GM21576 (cell line): ENCODE measurements around the gene SPOCK3.

Experiments used
- ATAC-seq: cut with Tn5 transposase; IDR thresholded peaks from one replicate; pipeline ENCODE4 v1.9.1; 2021; ENCODE audit warnings: mild to moderate bottlenecking, moderate library complexity; ENCODE audit not compliant: unreplicated experiment

SPOCK3 gene

DNA sequence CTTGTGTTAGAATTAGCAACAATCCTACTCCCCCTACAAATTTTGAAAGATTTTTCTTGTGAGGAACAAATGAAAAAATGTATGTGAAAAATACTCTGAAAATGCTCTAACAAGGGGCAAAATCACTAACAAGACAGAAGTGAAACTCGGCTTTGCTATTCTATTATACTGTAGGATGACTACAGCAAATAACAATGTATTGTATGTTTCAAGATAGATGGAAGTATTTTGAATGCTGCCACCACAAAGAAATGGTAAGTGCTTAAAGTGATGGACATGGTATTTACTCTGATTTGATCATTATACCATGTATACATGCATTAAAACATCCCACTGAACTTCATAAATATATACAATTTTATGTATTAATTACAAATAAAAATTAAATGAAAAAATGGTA is 192.8 kb downstream of the SPOCK3 start:
- no peak for ATAC-seq

DNA sequence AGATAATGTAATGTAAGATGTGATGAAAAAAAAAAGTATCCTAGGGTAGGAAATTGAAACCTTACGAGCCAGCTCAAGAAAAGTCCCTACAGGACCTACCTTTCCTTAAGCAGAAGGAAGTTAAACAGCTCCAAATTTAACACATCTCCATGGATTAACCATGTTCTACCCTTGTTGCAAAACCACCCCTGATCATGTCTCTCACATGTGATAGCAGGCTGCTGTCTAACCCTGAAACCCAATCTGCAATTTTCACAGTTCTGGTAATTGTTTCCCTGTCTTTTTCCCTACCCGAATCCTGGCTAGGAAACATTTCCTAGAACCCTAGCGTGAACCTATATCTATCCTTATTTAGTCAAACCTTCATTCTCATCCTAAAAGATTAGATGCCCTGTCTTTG is 198.9 kb downstream of the SPOCK3 start:
- ATAC-seq, result no peak

DNA sequence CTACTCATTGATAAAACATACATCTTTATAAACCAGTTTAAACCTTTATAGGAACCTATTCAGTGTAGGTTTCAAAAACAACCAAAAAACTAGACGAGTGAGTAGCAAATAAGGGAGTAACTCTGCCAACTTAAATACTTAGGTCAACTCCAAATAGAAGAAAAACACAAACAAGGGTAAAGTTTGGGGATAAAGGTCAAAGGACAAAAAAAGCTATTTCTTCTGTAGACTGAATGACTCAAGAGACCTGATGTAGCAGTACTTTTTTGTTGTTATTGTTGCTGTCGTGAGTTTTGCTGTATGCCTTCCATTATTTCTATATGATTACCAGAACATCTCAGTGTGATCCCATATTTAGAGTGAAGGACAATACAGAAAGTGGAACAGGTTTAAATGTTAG is 199.3 kb downstream of the SPOCK3 start:
- no peak for ATAC-seq

DNA sequence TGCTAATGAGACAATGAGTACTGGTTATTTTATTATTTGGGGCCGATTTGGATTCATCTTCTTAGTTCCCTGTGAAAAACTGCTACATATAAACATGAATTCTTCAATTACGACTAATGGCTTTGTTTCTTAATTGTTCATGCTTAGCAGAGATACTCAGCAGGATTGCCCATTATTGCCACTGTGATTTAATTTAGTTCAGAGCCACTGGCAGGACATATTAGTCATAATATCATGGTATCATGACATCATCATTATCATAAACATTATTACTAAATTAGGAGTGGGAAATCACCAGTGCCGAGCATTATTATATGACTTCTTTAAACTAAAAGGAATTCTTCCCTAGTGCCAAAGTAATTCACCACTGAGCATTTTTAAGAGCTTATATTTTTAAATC is 201.4 kb downstream of the SPOCK3 start:
- ATAC-seq, result no peak

DNA sequence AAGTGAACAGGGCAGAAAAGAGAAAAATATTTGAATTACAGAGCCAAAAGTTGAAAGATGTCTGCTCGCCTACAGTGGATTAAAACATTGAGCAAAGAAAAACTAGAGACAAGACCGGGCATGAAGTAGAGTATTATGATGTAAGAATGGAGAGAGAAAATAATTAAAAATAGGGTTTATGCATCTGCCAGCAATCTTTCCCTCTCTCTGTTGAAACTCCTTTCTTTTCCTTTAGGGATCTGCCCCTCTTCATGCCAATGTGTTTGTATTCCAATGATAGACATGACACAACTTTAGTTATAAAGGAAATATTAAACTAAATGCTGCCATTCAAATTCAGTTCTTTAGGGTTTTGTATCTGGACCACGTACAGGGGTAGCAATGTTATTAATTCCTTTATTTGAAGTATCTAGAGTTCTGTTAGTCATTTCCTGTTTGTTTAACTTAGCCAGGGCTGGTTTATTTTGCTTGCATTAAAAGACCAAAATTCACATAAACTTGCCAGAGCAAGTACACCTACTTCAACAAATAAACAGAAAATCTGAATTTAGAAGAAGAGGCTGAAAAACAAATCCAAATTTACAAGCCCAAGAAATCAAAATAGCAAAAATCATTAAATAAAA is 202.6 kb downstream of the SPOCK3 start:
- no peak for ATAC-seq

DNA sequence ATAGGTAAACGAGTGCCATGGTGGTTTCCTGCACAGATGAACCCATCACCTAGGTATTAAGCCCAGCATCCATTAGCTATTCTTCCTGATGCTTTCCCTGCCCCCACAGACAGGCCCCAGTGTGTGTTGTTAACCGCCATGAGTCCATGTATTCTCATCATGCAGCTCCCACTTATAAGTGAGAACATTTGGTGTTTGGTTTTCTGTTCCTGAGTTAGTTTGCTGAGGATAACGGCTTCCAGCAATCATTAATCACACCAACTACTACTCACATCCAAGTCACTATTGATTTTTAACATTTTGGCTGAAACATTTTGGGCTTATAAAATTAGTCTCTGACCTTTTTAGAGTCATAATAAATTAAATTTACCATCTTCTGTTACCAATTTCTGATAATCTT is 205.3 kb downstream of the SPOCK3 start:
- ATAC-seq, result no peak

DNA sequence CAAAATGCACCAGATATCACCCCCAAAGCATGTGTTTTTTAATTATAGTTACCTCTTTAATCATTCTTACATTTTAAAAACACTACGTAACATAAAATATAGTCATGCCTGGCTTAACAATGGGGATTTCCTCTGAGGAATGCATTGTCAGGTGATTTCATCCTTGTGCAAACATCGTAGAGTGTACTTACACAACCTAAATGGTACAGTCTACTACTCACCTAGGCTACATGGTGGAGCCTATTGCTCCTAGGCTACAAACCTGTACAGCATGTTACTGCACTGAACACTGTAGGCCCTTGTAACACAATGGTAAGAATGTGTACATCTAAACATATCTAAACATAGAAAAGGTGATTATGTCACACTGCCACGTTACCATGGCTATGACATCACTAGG is 208.6 kb downstream of the SPOCK3 start:
- ATAC-seq, result no peak

DNA sequence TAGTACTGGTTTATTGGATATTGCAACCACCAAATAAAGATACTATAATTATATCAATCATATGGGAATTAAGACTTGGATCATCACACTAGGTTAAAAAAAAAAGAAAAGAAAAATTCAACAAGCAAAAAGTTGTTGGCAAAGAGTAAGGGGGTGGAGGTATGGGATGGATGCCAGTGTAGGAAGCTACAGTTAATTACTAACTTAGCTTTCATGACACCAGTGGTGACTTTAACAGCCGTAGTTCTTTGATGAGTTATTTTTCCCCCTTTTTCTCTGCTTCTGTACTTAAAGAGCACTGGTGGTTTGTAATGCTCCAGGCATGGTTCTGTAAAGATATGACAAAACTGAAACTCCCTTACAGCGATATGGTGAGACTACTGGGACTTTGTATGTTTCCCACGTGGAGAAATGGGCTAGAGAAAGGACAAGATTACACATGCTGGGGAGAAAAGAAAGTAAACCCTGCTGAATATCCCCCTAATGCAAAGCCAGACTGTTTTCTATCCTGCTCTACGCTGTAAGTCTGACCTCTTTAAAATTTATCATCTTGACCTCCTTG is 210.8 kb downstream of the SPOCK3 start:
- ATAC-seq, result no peak

DNA sequence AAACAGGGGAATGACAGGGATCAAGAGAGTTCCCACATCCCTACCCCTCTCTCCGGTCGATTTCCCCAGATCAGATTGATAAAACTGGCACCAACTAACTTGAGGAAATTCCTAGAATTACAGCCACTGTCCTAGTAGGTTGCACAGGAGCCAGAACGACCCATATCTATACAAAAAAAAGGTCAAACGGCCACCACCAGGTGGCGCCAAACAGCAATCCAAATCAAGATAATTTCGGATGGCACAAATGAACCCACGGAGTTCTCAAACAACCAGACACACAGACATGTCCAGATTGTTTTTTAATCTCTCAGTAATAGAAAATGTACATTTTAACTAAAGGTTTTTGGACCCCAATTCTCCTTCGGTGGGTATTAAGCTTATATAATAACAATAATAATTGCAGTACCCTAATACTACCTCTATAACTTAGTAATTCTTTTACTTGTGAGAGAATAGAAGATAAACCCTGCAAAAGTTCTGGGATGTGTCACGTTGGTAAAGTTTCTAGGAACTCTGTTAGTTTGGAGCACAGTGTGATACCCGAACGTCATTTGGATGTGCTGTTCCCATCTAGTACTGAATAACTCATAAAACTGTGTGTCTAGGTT is 212.6 kb downstream of the SPOCK3 start:
- peak; percentile 68 for ATAC-seq

DNA sequence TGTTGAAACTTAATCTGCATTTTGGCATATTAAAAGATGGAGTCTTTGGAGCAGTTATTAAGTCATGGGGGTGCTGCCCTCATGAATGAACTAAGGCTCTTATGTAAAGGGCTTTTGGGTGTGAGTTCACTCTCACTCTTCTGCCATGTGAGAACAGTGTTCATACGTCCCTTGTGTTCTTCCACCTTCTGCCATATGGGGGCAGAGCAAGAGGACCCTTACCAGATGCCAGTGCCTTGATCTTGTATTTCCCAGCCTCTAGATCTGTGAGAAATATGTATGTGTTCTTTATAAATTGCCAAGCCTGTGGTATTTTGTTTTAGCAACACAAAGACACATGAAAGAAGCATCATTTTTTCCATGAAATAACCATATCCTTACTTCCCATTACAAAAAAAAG is 213.9 kb downstream of the SPOCK3 start:
- no peak for ATAC-seq

DNA sequence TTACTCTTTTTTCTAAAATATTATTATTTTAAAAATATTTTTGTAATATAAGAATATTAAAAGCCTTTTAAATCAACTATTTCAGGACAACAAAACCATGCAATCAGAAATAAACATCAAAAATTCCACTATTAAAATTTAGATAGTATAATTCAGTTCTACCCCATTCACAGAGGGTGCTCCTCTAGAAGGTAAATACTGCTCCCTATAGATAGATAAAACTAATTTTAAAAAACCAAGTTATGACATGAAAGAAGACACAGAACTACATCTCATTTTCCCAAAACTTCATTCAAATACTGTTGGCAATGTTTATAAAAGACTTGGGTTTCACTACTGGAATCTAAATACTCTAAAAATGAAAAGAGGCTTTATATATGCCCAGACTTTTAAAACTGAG is 219.3 kb downstream of the SPOCK3 start:
- no peak for ATAC-seq

DNA sequence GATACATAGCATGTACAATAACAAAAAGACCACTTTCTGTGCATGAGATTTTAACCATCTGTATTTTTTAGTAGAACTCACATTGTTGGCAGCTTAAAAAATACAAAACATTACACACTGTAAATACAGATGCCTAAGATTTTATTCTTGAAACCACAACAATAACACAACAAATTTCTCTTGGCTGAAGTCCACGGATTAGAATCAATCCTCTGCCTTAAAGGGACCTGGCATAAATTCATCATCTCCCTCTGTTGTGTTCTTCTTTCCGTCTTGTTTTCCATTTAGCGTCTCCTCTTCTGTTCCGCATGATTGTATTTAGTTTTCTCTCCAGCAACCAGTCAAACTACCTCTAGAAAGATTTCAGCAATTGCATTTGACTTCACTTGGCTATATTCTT is 231.0 kb downstream of the SPOCK3 start:
- no peak for ATAC-seq

DNA sequence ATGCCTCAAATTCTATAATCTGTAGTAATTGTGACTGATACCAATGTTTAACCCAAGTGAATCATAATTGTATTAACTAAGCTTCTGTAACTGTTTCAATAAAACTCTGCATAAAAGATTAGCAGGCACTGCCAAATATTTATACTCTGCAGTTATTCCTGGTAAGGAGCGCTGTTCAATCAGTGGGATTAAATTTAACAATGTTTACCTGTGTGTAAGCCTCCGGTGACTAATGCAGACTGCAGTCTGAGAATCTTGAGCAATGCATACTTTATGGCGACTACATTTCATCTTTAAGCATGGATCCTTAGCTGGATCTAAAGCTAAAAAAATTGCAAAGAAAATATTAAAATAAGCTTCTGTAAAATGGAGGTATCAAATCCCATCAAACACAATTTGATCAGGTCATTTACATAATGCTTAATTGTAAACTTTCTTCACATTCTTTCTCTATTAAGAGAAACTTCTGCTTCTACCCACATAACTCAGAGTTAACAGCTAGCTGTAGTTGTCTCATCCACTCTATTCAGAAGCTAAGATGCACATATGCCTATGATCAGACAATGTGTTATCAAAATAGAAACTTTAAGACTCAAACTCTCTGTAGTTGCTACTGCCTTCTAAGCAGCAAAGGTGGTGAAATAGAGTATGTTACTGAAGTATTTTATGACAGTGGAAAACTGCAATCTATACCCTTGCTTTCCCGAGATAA is 234.0 kb downstream of the SPOCK3 start:
- no peak for ATAC-seq

DNA sequence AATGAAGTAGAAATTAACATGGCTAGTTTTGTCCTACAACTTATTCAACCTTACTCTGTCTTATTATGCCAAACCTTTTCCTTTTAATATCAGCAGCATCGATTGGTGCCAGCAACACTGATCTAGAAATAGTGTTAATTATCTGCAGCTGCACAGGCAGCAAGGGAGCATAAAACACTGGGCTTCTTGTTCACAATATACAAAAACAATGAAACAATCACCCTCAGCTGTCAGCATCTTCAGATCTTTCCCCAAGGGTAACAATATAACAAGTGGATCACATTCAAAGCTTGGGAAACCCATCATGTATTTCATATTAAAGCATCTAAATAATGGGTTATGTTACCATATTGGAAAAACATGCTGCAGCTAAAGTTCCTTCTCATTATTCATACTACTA is 238.1 kb downstream of the SPOCK3 start:
- no peak for ATAC-seq

DNA sequence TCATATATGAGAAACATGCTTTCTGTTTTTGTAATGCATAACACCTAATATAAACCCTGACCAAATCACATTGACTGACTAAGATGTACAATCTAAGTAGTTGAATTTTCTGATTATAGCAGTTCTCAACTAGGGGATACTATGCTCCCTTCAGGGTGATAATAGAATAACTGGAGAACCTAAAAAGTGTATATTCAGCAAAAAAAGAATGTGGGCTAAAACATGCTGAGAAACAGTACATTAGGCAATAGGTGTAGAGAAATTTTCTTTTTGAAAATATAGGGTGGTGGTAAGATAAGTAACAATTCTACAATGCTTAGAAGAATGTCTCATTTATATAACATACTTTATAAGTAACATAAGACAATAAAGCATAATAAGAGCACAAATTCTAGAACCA is 239.6 kb downstream of the SPOCK3 start:
- ATAC-seq, result no peak

DNA sequence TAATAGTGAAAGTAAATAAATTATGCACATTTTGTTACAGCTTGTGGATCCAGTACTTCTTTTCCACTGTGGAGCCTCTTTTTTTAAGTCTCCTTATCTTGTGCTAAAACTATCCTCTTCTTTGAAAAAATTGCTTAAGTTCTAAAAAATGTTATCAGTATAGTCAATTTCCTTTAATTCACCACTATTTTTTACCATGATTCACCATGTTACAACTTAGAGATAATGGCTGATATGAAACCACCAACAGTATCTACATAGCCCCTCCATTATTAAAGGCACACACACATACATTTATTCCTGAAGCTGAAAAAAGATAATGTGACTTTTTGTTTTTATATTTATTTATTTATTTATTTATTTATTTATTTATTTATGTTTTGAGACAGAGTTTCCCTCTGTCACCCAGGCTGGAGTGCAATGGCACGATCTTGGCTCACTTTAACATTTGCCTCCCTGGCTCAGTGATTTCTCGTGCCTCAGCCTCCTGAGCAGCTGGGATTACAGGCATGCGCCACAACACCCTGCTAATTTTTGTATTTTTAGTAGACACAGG is 243.2 kb downstream of the SPOCK3 start:
- no peak for ATAC-seq

DNA sequence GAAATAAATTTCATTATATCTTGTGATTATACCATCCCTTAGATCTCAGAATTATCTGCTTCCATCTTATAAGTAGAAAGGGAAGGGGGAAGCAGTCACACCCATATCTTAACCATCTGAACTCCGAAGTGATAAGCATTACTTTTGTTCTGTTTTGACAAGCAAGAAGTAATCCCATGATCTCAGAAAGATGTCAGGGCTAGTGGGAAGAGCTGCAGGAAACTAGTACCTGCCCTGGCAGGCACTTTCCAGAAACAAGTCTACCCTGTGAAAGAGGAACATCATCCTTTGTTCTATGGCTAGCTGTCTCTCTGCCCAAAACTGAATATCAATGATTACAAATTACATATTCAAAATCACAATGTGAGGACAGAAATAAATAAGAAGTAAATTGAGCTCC is 244.4 kb downstream of the SPOCK3 start:
- no peak for ATAC-seq

DNA sequence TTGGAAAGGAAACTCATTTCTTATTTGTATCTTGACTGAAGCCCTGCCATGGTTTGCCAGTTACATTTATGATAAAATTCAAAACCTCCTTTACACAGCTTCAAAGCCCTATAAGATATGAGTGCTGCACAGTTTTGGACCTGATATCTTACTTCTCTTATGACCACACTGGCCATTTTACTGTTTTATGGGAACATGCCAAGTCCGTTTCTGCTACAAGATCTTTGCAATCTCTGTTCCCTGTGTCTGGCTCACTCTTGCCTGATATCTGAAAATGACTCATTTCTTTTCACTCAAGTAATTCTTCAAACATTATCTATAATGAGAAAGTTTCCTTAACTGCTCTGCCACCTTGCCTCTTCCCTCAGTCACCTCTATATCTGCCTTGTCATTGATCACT is 247.3 kb downstream of the SPOCK3 start:
- no peak for ATAC-seq

DNA sequence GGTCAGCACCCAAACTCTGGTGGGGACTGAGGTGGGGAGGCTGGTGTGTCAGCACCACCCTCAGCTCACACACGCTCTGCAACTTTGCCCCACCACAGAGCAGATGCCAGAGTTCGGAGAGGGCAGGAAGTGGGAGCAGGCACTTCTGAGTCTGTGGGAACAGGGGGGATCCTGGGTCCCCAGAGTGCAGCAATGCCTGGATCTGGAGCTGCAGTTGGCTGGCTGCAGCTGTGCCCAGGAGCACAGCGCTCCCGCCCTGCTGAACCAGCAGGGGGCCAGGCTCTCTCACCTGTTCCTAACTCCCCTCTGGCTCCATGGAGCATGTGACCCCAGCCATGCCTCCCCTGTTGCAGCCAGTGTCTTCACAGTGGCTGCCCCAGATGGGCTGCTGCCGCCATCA is 252.4 kb downstream of the SPOCK3 start:
- no peak for ATAC-seq

DNA sequence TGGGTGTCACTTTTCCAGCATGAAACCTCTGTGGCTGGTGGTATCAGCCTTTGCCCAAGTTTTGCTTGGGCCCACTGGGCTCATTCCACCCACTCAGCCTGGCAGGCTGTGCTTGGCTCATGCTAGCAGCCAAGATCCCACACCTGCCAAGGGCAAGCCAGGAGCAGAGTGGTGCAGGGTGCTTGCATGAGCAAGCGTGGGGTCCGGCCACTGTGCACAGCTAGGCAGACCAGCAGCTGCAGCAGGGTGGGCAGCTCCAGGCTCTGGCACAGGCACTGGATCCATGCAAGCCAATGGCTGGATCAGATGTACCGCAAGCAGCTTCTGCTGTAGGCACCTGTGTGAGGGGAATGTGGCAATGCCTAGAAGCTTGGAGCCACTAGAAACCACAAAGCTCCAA is 253.9 kb downstream of the SPOCK3 start:
- no peak for ATAC-seq

DNA sequence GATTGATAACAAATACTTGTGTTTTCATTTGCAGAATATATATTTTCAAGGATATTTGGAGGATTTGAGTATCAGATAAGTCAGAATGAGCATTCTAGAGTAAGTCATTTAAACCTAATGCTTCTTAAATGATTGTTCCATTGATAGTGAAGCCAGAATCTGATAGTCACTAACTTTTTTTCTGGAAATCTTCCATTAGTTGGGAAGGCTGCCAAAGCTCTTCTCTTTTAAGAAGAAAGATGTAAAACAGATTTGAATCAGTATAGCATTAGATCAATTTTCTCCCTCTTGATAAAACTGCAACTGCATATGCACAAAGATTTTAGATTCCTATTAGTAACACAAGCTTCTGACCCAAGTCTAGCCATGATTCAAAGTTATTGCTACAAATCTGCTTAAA is 256.7 kb downstream of the SPOCK3 start:
- no peak for ATAC-seq

DNA sequence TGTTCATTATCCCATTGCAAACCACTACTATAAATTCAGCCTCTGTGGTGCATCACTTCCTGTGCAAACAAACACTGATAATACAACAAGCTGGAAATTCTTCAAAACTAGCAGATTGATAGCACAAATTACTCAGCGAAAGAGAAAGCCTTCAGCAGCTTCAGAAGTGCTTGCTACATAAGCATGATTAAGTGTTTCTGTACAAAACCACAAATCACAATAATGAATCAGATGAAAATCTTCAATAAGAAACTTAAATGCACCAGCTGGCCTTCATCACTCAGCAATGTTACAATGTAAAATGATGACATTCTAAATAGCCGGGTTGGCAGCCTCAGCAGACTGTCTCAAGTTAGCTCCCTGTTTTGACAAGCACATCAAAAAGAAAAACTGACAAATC is 262.2 kb downstream of the SPOCK3 start:
- no peak for ATAC-seq
